Lower leg skin (tissue), 3 donors: ENCODE data around the gene ULBP2.

Experiments
- POLR2A ChIP-seq, 2 donors: fragments of 450-650 bp; IDR thresholded peaks; one replicate each; pipeline ENCODE4 v1.6.1; 2016 to 2017; ENCODE audit warnings: antibody characterized with exemption in 2 of 2, mild to moderate bottlenecking in 1 of 2, moderate library complexity in 1 of 2
- TF ChIP-seq, protein P1 (sequence below), 3 donors: fragments of 450-650 bp; IDR thresholded peaks; one replicate each; pipeline ENCODE4 v1.5.1; 2016; ENCODE audit warnings: antibody characterized with exemption in 3 of 3, mild to moderate bottlenecking in 3 of 3, moderate library complexity in 2 of 3

DNA sequence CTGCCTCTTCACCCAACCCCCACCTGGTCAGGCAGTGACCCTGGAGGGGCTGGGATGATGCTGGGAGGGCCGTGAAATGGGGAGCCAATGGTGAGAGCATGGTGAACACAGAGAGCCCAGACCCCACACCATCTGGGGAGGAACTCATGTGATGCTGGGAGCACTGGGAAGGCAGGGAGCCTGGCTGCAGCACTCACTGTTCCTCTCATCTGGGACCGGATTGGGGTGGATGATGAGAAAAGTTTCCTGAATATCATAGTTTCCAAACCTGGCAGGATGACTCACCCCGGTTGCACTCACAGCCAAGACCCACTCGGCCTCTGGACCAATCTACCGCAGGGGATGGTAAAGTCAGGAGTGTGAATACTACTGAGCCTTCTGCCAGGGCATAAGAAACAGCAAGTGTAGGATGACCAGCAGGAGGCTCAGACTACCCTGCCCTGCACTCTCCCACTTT is 43.7 kb downstream of the ULBP2 start:
- TF ChIP-seq, protein P1, sequence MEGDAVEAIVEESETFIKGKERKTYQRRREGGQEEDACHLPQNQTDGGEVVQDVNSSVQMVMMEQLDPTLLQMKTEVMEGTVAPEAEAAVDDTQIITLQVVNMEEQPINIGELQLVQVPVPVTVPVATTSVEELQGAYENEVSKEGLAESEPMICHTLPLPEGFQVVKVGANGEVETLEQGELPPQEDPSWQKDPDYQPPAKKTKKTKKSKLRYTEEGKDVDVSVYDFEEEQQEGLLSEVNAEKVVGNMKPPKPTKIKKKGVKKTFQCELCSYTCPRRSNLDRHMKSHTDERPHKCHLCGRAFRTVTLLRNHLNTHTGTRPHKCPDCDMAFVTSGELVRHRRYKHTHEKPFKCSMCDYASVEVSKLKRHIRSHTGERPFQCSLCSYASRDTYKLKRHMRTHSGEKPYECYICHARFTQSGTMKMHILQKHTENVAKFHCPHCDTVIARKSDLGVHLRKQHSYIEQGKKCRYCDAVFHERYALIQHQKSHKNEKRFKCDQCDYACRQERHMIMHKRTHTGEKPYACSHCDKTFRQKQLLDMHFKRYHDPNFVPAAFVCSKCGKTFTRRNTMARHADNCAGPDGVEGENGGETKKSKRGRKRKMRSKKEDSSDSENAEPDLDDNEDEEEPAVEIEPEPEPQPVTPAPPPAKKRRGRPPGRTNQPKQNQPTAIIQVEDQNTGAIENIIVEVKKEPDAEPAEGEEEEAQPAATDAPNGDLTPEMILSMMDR (IDR thresholded peaks at IDR 0.05) = no peak
- no peak for TF ChIP-seq POLR2A (IDR thresholded peaks at IDR 0.05)
